Measurements from ENCODE around the gene ZIM2.
"Not testable (repeated sequence)": the region's sequence is repeated elsewhere in the genome, so short reads cannot be mapped to it uniquely, and the experiment has no call there.

The ZIM2 gene

DNA sequence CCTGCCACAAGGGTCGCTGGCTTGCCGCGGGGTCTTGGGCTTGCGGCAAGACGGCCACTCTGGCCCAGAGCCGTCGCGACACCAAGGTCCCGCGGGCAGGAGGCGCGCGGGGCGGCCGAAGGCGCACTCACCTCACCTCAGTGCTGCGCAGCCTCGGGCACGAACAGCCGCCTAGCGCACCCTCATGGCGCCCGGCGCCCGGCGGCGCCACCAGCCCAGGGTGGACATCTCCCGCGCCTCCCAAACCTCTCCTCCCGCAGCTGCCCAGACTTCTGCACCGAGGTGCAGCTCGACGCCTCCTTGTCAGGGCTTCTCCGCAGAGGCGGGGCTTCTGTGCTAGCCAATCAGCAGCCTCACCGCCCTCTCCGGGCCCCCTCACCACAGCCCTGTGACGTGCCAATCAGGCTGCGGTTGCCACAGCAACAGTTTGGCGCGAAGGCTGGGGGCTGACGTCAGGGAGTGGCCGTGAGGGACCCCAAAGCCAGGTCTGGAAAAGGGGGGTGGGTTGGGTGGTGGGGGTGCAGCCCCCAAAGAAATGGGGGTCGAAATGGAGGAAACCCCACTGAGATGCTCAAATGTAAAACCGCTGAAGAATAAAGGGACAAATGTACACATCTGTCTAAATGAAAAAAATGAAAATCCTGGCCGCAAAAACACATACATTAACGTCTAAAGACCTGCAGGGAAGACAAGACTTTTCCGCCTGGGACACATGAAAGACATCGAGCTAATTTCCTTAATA is at the start of gene ZIM2, which contains the start of gene PEG3:
Gene ZIM2, minus strand, starts transcription at position 276 of the 742 bp plus-strand sequence. CDS start 16,449 bp downstream, outside the sequence.
Gene PEG3, minus strand, starts transcription at position 276 of the 742 bp plus-strand sequence. CDS start 16,071 bp downstream, outside the sequence.
- DNase-seq (ENCODE audit: low spot score) = no peak

DNA sequence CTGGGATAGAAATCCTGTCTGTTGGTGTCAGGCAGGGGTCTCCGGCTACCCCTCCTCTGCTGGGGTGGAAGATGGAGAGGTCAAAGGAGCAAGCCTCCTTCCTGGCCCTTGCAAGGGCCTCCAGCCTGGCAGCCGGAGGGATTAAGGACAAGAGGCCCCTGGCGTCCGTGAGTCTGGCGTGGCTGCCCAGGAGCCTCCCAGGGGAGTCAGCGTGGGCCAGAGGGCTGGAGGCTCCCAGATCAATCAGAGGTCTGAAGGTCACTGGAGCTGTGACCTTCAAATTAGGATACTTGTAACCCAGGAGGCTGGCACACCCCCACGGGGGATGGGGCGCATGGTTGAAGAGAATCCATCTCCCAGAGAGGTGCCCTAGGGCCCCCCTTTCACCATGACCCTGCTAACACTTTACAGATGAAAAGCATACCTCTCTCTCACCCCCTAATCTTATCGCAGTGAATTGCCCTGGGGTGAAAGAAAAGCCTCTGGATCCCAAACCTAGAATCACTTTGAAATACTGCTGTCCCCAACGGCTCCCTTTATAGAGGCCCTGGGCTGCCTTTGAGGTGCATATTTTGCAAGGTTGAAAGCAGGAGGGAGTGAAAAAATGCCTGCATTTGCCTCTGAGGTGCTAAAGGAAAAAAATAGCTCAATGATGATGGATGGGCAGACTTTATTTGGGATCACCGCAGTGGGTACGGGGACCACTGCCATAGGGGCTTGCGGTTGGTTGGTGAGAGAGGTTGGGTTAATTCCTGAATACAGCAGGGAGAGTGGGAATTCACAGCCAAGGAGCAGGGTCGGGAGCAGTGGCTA is 44.9 kb upstream of the ZIM2 start:
- DNase-seq (ENCODE audit: low spot score) = no peak

DNA sequence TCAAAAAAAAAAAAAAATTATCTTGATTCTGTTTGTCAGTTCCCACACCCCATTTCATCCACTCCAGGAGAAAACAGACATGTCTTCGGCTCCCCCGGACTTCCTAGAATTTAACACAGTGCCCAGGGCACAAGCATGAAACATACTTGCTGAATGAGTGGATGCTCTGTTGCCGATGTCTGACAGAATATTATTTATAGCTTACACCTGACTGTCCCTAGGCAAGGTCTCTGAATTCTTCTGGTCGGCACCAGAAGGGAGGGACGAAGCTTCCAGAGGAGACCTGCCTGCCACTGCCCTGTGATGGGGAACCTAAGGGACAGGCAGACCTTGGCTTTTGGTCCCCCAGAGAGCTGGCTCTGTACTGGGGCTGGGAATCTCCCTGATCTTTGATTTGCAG is 43.9 kb upstream of the ZIM2 start:
- DNase-seq (ENCODE audit: low spot score) = no peak

DNA sequence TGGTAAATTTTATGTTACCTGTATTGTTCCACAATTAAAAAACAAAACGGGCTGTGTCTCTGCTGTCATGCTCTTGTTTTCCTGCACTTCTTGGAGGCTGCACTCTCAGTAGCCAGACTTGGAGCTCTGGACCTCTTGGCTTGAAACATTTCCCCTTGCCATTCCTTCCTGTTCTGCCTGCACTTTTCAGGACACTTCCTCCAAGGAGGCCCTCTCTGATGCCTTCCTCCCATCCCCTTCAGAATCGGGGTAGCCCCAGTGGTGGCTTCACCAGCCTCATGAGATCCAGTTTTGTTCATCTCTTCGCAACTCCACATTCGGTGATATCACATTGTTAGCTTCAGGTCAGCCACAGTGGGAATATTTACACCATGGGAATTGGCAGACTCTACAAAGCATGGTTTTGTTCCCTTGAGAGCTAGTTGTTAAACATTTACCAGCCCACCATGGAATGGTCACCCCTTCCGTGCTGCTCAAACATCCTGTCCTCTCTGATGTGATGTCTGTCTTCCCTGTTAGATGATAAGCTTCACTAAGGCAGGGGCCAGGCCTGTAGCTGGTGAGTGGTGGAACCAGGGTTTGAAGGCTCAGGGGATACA is 40.2 kb upstream of the ZIM2 start:
- DNase-seq (ENCODE audit: low spot score) = no peak

DNA sequence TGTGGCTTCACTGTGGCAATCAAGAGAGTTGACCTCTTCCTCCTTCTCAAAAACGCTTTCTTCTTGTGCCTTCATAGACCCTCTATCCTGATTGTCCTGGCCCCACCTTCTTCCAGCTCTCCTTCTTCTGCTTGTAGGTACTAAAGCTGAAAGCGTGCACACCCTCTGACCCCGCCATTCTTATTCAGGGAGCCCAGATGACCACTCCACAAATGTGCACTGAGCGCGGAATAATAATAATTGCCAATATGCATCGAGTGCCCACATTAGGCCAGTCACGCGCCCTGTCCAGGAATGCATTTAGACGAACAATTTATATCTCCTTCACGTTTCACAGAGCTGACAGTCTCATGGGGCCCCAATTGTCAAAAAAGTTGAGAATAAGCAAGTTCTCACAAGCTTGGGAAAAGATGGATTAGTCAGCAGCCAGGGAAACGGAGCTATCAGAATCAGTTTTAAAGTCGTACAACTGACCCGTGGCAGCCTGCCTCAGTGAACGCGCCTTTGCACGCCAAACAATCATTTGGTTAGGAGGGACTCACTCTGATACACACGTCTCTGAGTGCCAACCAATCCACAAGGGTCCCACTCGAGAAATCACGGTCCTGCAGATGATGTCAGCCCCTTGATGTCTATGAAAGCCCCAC is 36.7 kb upstream of the ZIM2 start:
- no peak for DNase-seq (ENCODE audit: low spot score)

DNA sequence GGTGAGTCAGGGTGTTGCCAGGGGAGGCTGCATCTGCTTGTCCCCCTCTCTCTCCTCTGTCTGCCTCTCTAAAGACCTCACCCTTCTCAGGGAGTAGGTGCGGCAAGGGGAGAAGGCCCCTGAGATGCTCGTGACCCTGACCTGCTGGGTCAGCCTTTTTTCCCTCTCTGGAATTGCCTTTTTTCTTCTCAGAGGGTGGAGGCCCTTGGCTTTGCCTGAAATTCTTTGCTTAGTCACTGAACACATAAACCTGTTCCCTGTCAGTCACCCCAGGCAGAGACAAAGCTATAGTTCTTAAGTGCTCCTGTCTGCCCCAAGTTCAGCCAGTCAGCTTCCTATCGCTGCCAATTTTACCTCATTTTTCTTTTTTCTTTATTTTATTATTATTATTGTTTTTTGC is 35.2 kb upstream of the ZIM2 start:
- no peak for DNase-seq (ENCODE audit: low spot score)

DNA sequence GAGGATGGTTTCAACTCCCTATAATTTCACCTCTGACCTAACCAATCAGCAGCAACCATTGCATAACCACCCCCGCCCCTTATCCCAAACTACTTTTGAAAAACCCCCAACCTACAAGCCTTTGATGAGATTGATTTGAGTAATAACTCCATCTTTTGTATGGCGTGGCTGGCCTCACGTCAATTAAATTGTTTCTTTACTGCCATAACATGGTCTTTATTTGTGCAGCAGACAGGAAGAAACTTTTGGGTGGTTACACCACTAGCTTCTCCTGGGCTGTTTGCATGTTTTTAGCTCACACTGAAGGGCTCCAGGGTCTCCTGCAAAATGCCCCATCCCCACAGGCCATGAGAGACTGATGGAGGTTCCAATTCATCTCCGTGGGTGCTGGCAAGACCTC is 34.0 kb upstream of the ZIM2 start:
- no peak for DNase-seq (ENCODE audit: low spot score)

DNA sequence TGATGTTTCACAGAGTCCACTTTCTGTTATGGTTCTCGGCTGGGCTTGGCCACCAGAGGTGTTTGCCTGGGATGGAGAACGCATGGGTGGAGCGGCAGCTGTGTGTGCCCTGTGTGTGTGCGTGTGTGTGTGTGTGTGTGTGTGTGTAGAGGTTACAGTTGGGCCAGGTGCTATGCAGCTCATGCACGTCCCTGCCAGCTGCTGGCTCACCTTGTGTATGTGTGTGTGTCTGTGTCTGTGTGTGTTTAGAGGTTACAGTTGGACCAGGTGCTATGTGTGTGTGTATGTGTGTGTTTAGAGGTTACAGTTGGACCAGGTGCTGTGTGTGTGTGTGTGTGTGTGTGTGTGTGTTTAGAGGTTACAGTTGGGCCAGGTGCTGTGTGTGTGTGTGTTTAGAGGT is 33.0 kb upstream of the ZIM2 start:
- DNase-seq (ENCODE audit: low spot score) = no peak

DNA sequence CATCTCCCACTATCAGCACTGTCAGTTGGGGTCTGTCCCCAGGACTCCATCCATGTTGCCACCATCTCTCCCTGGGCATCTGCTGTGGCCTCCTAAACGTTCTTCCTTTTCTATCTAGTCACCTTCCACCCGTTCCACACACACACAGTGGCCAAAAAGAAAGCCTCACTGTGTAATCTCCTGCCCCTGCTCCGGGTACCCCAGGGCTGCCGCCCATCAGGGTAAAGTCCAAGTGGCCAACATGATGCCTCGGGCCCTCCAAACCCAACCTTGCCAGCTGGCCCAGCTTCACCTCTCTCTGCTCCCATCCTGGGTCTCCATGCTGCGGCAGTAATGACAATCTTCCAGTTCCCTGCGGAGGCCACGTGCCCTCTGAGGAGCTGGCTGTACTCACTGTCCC is 29.4 kb upstream of the ZIM2 start:
- DNase-seq (ENCODE audit: low spot score) = no peak

DNA sequence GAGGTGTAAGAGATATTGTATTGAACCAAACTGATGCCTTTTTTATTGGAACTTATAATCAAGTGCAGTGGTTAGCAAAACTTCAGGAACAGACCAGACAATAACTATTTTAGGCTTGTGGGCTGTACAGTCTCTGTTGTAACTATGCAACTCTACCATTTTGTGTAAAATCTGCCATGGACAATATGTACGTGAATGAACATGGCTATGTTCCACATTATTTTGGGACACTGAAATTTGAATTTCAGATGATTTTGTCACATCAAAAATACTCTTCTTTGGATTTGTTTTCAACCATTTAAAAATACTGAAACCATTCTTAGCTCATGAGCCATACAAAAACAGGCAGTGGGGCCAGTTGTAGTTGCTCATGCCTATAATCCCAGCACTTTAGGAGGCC is 27.9 kb upstream of the ZIM2 start:
- no peak for DNase-seq (ENCODE audit: low spot score)

DNA sequence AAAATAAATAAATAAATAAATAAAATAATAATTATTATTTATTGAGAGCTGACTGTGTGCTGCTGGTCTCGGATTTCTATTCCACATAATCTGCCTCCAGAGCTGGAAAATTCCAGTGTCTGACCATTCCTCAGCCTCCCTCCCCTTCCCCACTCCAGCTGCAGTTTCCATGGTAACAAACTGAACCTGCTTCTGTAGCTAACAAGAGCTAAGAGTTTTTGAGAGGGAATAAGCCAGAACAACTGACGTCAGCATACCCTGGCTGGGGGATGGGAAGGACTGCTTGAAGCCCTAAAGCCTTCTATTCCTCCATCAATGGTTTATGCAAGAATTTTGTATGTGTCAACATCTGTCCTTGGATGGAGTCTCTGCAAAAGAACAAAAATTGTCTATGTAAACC is 26.0 kb upstream of the ZIM2 start:
- no peak for DNase-seq (ENCODE audit: low spot score)

DNA sequence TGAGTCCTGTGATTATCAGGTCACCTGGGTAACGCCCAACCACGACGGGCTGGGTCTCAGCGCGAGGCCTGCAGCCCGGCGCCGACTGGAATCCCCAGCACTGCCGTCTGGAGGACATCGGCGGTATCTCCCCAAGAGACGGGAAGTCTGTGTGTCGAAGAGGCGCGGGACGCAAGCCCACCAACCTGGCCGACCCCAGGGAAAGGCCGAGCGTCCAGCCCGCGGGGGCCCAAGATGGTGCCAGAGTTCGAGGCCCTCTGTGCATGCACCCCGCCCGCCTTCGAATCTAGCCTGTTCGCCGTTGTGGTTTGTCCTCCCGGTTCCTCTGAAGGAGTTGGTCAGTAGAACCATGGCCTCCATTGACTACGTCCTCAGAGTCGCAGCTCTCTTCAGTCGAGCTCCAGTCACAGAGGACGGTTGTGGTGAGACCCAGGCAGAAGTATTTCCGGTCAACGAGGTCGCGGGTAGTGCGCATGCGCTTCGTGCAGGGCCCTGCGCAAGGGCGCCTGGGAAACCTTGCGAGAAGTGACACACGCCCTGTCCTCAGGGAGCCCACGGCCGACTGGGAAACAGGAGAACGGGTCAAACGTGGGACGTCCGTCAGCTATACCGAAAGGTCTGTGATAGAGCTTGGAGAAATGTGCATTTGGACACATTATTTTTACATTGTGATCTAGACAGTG is 24.1 kb upstream of the ZIM2 start:
- no peak for DNase-seq (ENCODE audit: low spot score)

DNA sequence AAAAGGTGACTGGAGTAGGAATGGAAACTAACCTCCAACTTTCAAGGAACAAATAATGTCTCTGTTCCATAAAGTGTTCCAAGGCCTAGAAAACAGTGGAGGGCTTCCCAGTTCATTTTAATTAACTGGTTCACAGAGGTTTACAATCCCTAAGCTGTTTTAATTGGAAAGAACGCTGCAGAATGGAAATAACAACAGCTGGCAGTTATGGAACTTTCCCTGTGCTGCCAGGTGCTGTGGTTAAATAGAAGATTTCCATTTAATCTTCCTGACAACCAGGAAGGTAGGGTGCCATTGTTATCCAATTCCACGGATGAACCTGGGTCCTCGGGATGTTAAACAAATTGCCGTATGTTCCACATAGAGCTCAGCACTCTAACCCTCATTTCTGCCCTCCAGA is 22.2 kb upstream of the ZIM2 start:
- no peak for DNase-seq (ENCODE audit: low spot score)

DNA sequence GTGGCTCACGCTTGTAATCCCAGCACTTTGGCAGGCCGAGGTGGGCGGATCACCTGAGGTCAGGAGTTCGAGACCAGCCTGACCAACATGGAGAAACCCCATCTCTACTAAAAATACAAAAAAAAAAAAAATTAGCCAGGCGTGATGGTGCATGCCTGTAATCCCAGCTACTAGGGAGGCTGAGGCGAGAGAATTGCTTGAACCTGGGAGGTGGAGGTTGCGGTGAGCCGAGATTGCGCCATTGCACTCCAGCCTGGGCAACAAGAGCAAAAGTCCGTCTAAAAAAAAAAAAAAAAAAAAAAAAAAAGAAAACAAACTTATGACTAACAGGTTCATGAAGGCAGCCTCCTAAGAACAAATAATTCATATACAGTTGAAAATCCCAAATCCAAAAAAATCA is 19.9 kb upstream of the ZIM2 start:
- not testable (repeated sequence) for DNase-seq (ENCODE audit: low spot score)

DNA sequence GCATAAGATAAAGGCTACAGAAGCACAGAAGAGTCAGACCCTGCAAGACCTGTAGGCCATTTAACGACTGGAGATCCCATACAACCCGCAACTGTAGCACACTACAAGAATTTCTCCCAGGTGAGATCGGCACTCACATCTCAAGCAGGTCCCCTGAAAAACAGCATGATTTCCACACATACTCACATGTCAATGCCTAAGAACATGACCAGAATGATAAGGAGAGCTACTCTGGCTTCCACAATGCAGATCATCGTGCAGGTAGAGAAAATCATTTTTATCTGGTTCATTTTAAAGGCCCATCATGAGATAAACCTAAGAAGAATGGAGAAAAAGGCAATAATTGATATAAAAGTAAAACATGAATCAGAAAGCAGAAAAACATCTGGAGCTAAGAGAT is 17.5 kb upstream of the ZIM2 start:
- no peak for DNase-seq (ENCODE audit: low spot score)

DNA sequence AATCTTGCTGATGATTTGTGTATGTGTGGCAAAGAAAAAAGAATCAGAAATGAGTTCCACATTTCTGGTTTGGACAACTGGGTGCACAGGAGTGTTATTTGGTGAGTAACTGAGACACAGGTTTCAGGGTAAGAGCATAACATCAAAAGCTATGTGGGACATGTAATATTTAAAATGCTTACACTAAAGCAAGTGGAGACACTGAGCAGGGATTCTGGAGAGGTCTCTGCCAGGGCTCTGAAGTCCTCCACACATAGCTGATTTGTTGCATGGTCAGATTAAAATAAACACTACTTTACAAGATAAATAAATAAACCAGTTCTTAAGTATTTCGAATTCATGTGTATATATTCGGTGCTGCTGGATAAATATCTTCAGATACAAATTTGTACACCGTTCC is 16.3 kb upstream of the ZIM2 start:
- DNase-seq (ENCODE audit: low spot score) = no peak

DNA sequence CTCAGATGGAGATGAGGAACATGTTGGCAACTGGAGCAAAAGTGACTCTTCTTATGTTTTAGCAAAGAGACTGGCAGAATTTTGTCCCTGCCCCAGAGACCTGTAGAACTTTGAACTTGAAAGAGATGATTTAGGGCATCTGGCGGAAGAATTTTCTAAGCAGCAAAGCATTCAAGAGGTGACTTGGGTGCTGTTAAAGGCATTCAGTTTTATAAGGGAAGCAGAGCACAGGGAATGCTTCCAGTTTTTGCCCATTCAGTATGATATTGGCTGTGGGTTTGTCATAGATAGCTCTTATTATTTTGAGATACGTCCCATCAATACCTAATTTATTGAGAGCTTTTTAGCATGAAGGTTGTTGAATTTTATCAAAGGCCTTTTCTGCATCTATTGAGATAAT is 11.8 kb upstream of the ZIM2 start:
- not testable (repeated sequence) for DNase-seq (ENCODE audit: low spot score)

DNA sequence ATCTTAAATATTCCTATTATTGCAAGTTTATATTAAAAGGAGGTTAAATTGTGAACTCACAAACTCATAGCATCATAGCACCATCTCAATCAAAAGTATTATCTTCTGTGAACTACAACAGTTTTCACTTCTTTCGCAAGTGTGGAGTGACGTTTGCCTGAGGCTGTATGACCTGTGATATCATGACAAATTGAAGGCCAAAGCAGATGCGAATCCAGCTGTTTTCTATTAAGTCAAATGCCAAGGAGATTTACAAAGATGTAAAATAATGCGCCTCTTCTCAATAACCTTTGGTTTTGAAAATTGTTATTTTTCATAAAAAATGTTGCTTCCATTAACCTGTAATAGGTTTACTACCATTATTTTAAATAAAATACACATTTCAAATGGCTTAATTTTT is 7.6 kb upstream of the ZIM2 start:
- DNase-seq (ENCODE audit: low spot score) = no peak

DNA sequence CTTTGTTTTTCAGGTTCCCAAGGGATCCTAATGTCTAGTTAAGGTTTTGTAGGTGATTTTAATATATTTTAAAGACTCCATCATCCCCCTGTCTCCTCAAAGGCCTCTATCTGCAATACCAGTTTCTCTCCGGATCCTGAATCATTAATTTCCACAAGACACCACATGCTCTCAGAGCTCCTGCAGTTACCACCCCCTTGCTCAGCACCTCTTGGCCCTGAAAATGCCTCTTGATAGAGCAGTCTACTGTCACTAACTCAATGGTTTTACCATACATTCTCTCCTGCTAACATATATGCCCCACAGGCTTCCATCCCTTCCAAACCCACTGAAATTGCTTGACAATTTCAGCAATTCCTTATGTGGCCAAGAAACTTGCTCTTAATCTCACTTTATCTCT is 1.9 kb upstream of the ZIM2 start:
- DNase-seq (ENCODE audit: low spot score) = no peak

DNA sequence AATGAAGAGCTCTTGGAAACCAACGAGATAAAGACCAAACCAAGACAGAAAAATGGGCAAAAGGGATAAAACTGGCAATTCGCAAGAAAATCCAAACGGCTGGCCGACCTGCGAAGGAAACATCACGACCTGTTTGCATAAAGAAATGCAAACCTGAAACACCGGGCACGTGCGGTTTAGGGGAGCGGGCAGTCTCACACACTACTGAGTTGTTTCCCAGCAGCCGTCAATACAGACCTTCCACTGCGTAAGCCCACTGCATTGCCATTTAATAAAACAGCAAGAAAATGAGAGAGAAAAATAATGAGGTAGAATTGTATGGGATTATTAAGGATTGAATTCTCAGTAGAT is 642 bp upstream of the ZIM2 start:
- DNase-seq (ENCODE audit: low spot score) = no peak

DNA sequence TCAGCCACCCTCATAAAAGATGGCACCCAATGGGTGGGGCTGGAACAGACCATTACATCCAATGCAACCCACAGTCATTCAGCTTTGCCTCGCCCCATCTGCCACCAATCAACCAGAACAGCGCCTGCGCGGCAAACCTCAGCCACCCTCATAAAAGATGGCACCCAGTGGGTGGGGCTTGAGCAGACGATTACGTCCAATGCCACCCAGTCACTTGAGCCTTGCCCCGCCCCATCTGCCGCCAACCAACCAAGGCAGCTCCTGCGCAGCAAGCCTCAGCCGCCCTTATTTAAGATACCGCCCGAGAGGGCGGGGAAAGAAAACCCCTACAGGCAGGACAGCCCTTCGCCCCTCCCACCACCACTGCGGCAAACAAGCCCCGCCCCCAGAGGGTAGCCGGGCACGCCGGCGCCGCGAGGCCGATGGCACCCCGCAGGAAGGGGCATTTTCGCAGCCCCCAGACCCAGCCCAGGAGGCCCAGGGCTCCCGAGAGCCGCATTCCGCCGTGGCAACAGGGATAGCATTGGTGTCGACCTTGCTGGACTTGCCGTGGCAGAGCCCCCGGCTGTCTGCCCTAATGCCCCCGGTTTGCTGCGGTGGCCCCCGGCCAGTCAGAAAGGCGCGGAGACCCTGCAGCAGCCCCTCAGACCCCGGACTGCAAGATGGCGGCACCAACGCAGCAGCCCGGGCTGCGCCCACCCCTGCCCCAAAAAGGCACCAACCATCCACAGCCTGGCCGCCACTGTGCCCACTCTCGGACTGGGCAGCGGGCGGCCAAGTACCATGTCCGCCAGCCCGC is 675 bp downstream of the ZIM2 start:
- no peak for DNase-seq (ENCODE audit: low spot score)

Measured in hematopoietic multipotent progenitor cell treated with erythropoietin and hydrocortisone succinate and interleukin-3 and kit ligand, for 17 days (in vitro differentiated cells).